GM19025 (cell line): ENCODE results near the gene AGK.

Source experiments
- ATAC-seq: cut with Tn5 transposase; IDR thresholded peaks from one replicate; pipeline ENCODE4 v1.9.1; 2021; ENCODE audit warnings: mild to moderate bottlenecking, low read depth, moderate library complexity; ENCODE audit not compliant: unreplicated experiment

AGK gene

GRCh38 chr7:141585592-141586510 is 34.6 kb downstream of the AGK start:
- peak; percentile 91 for ATAC-seq

- no peak for ATAC-seq
These were observed 35.7 kb downstream of the AGK start for GRCh38 chr7:141586878-141587277.

GRCh38 chr7:141587304-141587703 is 36.1 kb downstream of the AGK start:
- ATAC-seq = no peak

- no peak for ATAC-seq
These were observed 37.7 kb downstream of the AGK start for GRCh38 chr7:141588912-141589311.

GRCh38 chr7:141590071-141590470 is 38.9 kb downstream of the AGK start:
- no peak for ATAC-seq

GRCh38 chr7:141590666-141591065 is 39.5 kb downstream of the AGK start:
- ATAC-seq = no peak

GRCh38 chr7:141593134-141593533 is 41.9 kb downstream of the AGK start:
- peak; percentile 54 for ATAC-seq

GRCh38 chr7:141597966-141598365 is 46.8 kb downstream of the AGK start:
- no peak for ATAC-seq

GRCh38 chr7:141598408-141598807 is 47.2 kb downstream of the AGK start:
- no peak for ATAC-seq

GRCh38 chr7:141600168-141601006 is 49.2 kb downstream of the AGK start:
- ATAC-seq = no peak

GRCh38 chr7:141609576-141609975 is 58.4 kb downstream of the AGK start:
- ATAC-seq = no peak

GRCh38 chr7:141610671-141611070 is 59.5 kb downstream of the AGK start:
- no peak for ATAC-seq

- ATAC-seq = no peak
These were observed 61.7 kb downstream of the AGK start for GRCh38 chr7:141612861-141613260.

- ATAC-seq = no peak
These were observed 66.1 kb downstream of the AGK start for GRCh38 chr7:141617280-141617679.

- ATAC-seq = no peak
These were observed 68.5 kb downstream of the AGK start for GRCh38 chr7:141619745-141620144.

GRCh38 chr7:141624763-141625162 is 73.6 kb downstream of the AGK start:
- ATAC-seq = no peak

GRCh38 chr7:141630621-141631020 is 79.4 kb downstream of the AGK start:
- no peak for ATAC-seq

- no peak for ATAC-seq
These were observed 80.3 kb downstream of the AGK start for GRCh38 chr7:141631525-141631924.

GRCh38 chr7:141634065-141634464 is 82.9 kb downstream of the AGK start:
- ATAC-seq = no peak

GRCh38 chr7:141636053-141636452 is 84.8 kb downstream of the AGK start:
- no peak for ATAC-seq

- no peak for ATAC-seq
These were observed 89.1 kb downstream of the AGK start for GRCh38 chr7:141640239-141640840.
